Peyer's patch (tissue), 4 donors: ENCODE measurements around the gene C1orf50. TPM values are rescaled to one million over a fixed set of nuclear protein-coding genes. Genes with fewer than 3 reads are reported as not detected.
"Not testable (repeated sequence)": the region's sequence is repeated elsewhere in the genome, so short reads cannot be mapped to it uniquely, and the experiment has no call there.

Experiments
- DNase-seq, 3 donors: peaks; one replicate each; pipeline ENCODE4 v3.0.0-alpha.2; 2017 to 2019
- H3K27ac ChIP-seq, 4 donors: fragments of 200-600 bp; sonication (generic); one replicate each; pipeline ENCODE4 v1.5.1; 2016 to 2019
- H3K27me3 ChIP-seq, 2 donors: fragments of 200-600 bp; sonication (generic); one replicate each; pipeline ENCODE4 v1.5.1; 2019
- H3K36me3 ChIP-seq, 3 donors: fragments of 200-600 bp; sonication (generic); one replicate each; pipeline ENCODE4 v1.5.1; 2016 to 2019
- H3K4me1 ChIP-seq, 4 donors: fragments of 200-600 bp; sonication (generic); one replicate each; pipeline ENCODE4 v1.5.1; 2016 to 2019
- H3K4me3 ChIP-seq, 4 donors: fragments of 200-600 bp; sonication (generic); 1 replicate in 3 of 4; 2 replicates in 1 of 4; pipeline ENCODE4 v1.5.1; 2016 to 2019; ENCODE audit warnings: mild to moderate bottlenecking in 1 of 4
- H3K9me3 ChIP-seq, 4 donors: fragments of 200-600 bp; sonication (generic); one replicate each; pipeline ENCODE4 v1.5.1; 2016 to 2019; ENCODE audit warnings: mild to moderate bottlenecking in 1 of 4
- CTCF ChIP-seq, 6 experiments: fragments of 450-650 bp in 4 of 6; fragments of 200-600 bp in 2 of 6; sonication (generic) in 1 of 6; IDR thresholded peaks; one replicate each; pipeline ENCODE4 v1.5.1; 2017 to 2019; ENCODE audit warnings: antibody characterized with exemption in 6 of 6, mild to moderate bottlenecking in 3 of 6, moderate library complexity in 1 of 6
- POLR2A ChIP-seq, 2 donors: fragments of 450-650 bp; IDR thresholded peaks; one replicate each; pipeline ENCODE4 v1.5.1; 2017; ENCODE audit warnings: antibody characterized with exemption in 2 of 2, mild to moderate bottlenecking in 2 of 2, moderate library complexity in 2 of 2
- total RNA-seq, 4 donors: library from RNA; depleted of rRNA; stranded (reverse); fragments of >200 nt; gene quantifications; one replicate each; pipeline ENCODE4 v1.1.0, GENCODE V29; 2016

The C1orf50 gene
- total RNA-seq, 4 donors from 2014 or later, result 1.7 to 11.6 (median 4.4) TPM

- Histone ChIP-seq H3K4me1 (no peaks in the 10 kb centered on the region), H3K36me3 (no peaks in the 10 kb centered on the region), H3K27ac (no peak overlapping the region), H3K9me3 (no peaks in the 10 kb centered on the region), H3K27me3 (no peaks in the 10 kb centered on the region), H3K4me3 (no peak overlapping the region)
- DNase-seq, result no peak
- TF ChIP-seq CTCF (IDR thresholded peaks at IDR 0.05), result no peak
- TF ChIP-seq POLR2A (IDR thresholded peaks at IDR 0.05), result no peak
These were observed 34.9 kb downstream of the C1orf50 start for GRCh38 chr1:42801832-42802473.

GRCh38 chr1:42806171-42806570 lies 39.1 kb downstream of the C1orf50 start:
- Histone ChIP-seq H3K4me1 (no peaks in the 10 kb centered on the region), H3K27ac (no peak overlapping the region), H3K36me3 (no peaks in the 10 kb centered on the region), H3K27me3 (no peaks in the 10 kb centered on the region), H3K9me3 (no peaks in the 10 kb centered on the region), H3K4me3 (no peak overlapping the region)
- no peak for TF ChIP-seq POLR2A (IDR thresholded peaks at IDR 0.05)
- no peak for TF ChIP-seq CTCF (IDR thresholded peaks at IDR 0.05)
- DNase-seq, result no peak

GRCh38 chr1:42806593-42806992 lies 39.5 kb downstream of the C1orf50 start:
- Histone ChIP-seq H3K36me3 (no peaks in the 10 kb centered on the region), H3K27ac (no peak overlapping the region), H3K4me3 (no peak overlapping the region), H3K27me3 (no peaks in the 10 kb centered on the region), H3K4me1 (no peaks in the 10 kb centered on the region), H3K9me3 (no peaks in the 10 kb centered on the region)
- TF ChIP-seq CTCF (IDR thresholded peaks at IDR 0.05) (no peak), POLR2A (IDR thresholded peaks at IDR 0.05) (no peak)
- no peak for DNase-seq

GRCh38 chr1:42807056-42807668 lies 40.1 kb downstream of the C1orf50 start:
- Histone ChIP-seq H3K9me3 (no peaks in the 10 kb centered on the region), H3K4me1 (no peaks in the 10 kb centered on the region), H3K27me3 (no peaks in the 10 kb centered on the region), H3K4me3 (no peak overlapping the region), H3K27ac (no peak overlapping the region), H3K36me3 (no peaks in the 10 kb centered on the region)
- DNase-seq, result no peak
- TF ChIP-seq POLR2A (IDR thresholded peaks at IDR 0.05), result no peak
- no peak for TF ChIP-seq CTCF (IDR thresholded peaks at IDR 0.05)

- not testable (repeated sequence) for H3K4me1 ChIP-seq, H3K36me3 ChIP-seq, DNase-seq, H3K27ac ChIP-seq, H3K27me3 ChIP-seq, H3K9me3 ChIP-seq, H3K4me3 ChIP-seq
These were observed 47.8 kb downstream of the C1orf50 start for GRCh38 chr1:42814815-42815214.

GRCh38 chr1:42815941-42816584 lies 49.0 kb downstream of the C1orf50 start:
- DNase-seq, result no peak
- H3K4me1 ChIP-seq, result peaks cover 0 to 7% (median 2%) of the 10 kb centered on the region in 4 donors
- TF ChIP-seq CTCF (IDR thresholded peaks at IDR 0.05) (no peak), POLR2A (IDR thresholded peaks at IDR 0.05) (no peak)
- H3K36me3 ChIP-seq, result no peaks in the 10 kb centered on the region
- no peaks in the 10 kb centered on the region for H3K27me3 ChIP-seq
- H3K9me3 ChIP-seq, result no peaks in the 10 kb centered on the region
- peak overlapping the region; percentile 64 to 95 (median 80) for H3K4me3 ChIP-seq
- peak overlapping the region; percentile 92 to 98 (median 96) for H3K27ac ChIP-seq
